GM18868 (cell line): ENCODE measurements around the gene PTPRT.

Experiments used
- ATAC-seq: cut with Tn5 transposase; IDR thresholded peaks from one replicate; pipeline ENCODE4 v1.9.1; 2021; ENCODE audit warnings: mild to moderate bottlenecking, moderate library complexity; ENCODE audit not compliant: unreplicated experiment

The PTPRT gene

DNA sequence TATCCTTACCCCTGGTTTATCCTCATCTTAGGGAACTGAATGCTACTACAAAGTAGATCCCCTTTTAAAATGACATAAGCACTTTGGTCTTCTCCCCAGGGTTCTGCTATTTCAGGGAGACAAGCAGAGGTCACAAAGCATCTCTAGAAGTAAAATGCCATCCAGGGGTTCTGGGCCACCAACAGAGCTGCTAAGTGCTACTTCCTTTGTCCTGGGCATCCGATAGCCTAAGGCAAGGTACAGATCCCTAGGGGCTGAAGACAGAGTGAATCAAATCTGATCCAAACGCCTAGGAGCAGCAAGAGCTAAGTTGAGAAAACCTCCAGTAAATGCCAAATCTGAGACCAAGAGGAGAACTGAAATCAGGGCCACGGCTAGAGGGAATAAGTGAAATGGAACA, 161.2 kb downstream of the PTPRT start:
- no peak for ATAC-seq

DNA sequence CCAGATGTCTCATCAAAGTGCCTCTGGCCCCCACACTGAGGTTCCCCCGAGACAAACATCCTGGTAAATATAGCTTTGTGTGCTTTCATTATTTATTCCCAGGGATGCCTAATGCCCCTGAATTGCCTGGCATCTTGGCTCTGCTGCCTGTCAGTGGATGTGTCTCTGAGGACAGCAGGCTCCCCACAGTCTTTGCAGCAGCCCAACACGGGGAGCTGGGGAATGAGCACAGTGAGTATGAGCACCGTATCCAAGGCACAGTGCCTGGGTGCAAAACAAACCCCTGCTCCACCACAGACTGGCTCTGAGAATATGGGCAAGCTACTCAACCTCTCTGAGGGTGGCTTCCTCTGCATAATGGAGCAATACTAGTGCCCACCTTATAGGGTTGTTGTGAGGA, 165.9 kb downstream of the PTPRT start:
- no peak for ATAC-seq

DNA sequence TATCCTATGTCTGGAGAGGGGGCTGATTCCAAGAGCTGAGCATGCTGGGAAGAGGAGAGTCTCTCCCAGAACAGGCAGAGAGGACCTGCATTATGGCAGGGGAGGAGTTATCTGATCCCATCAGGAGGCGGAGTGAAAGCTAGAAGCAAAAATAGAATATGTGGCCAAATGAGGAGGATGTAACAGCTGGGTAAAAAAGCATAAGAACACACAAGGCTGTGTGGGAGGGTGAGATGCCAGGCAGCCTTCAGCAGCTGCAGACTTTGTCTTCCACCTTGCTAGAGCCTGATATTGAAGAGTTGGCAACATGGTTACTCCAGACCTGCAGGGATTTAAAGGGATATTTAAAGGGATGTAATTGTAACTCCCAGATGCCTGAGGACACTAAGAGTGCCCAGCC, 167.1 kb downstream of the PTPRT start:
- no peak for ATAC-seq

DNA sequence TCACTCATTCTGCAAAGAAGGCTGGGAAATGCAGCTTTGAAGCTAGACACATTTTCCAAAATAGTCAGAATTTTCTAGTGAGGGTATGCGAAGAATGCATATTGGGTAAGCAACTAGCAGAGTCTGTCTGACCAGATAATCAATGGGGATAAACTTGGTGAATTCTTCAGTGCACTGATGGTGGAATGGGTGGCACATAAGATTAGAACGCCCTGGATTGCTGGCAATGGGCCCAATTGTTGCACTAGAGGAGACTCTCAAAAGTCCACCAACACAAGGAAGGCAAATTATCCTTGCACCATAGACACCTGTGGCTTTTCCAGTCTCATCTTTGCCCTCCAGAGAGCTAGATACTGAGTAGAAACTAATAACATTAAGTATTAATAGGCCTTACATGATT, 167.6 kb downstream of the PTPRT start:
- no peak for ATAC-seq

DNA sequence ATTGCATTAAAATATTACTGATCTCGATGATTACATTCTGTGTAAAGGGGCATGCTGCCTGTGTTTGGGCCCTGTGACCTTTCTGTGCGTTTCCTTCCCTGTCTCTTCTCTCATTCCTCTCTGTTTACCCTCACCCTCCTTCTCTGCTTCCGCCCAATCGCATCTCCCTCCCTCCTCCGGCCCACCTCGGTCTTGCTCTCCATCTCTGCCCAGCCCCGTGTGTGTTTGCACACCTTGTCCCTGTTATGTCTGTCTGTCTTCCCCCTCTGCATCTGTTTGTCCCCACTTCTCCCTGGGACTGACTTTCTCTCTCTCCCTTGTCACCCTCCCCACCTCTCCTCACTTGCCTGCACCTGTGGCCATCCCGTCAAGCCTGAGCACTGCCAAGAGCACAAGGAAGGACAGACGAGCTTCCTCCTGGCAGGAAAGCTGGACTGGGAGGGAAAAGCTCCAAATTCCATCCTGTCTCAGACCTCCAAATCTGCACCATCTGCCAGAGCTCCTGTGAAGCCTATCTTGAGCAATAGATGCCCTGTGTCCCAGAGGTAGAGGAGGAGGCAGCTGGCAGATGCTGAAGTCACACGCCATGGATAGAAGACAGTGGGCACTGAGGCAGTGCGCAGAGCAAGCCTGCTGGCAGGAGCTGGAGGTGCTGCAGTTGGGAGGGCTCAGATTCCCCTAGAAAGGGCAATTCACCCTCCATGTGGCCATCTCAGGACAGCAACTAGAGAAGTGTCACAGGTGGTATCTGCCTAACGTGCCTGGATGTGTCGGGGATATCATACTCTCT, 172.3 kb downstream of the PTPRT start:
- ATAC-seq = no peak

DNA sequence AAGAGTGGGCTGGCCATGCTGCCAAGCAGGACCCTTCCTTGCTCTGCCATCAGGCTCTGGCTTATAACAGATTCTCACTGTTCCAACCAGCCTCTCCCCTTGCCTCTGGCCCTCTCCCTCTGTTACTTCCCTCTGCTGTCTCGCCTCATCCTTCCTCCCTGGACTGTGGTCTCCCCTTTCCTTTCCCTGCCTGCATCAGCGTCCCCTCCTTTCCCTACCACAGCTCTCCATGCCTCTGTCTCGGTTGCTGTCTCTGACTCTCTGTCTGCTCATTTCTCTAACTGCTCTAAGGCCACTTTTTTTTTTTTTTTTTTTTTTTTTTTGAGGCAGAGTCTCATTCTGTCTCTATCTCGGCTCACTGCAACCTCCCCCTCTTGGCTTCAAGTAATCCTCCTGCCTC, 173.4 kb downstream of the PTPRT start:
- ATAC-seq = no peak

DNA sequence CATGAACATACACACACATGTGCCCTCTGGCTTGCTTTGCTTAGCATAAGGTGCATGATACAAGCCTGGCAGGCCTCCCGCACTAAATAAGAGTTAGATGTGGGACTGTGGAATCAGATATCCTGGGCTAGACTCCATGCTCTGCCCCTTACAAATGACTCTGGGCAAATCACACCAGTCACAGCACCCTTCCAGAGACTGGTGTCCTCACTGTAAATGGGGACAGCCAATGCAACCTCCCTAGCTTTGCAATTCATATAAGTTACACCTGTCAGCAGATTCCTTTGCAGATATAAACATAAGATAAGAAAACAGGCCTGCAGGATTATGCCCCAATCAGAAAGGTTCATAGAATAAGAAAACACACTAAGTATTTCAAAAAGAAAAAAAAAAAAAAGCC, 174.1 kb downstream of the PTPRT start:
- ATAC-seq = no peak

DNA sequence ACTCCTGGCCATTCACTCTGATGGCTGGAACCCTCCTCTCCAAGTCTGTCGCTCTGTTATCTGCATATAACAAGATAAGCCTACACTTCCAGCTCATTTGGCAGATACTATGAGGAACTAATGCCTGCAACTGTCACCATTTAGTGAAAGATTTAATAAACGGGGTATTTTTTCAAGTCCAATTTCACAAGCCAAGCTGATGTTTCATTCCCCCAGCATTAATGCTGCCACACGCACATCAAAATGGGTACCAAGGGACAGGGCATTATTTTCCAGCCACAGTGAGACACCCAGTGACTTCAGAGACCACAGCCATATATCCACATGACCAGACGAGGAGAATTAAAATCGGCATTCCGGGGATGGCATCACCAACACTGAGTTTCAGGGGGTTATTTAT, 175.5 kb downstream of the PTPRT start:
- no peak for ATAC-seq

DNA sequence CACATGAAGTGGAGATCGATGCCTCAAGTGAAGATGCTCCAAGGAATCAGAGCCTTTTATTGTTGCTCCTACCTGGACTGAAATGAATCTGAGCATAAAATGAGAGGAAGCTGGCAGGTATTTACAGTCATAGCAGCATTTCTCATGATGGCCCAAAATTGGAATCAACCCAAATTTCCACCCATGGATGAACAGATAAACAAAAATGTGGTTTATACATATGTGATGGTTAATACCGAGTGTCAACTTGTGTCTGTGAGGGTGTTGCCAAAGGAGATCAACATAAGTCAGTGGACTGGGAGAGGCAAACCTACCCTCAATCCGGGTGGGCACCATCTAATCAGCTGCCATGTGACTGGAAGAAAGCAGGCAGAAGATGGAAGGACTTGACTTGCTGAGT, 178.2 kb downstream of the PTPRT start:
- no peak for ATAC-seq

DNA sequence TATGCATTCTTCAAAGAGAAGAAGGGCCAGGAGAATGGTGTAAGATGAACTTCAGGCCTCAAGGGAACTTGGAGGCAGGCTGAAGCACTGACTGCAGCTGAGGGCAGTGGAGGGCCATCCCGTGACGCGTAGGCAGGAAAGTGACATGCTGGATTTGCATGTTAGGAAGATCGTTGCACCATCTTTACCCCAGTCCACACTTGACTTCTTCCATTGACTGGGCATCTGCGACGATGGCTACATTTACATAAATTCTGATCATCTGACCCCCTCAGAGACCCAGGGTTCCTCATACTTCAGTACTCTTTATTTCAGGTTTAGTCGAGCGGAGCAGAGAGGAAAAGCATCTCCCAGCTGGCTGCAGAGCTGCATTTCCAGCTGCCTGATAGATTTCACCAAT, 180.2 kb downstream of the PTPRT start:
- ATAC-seq = no peak

DNA sequence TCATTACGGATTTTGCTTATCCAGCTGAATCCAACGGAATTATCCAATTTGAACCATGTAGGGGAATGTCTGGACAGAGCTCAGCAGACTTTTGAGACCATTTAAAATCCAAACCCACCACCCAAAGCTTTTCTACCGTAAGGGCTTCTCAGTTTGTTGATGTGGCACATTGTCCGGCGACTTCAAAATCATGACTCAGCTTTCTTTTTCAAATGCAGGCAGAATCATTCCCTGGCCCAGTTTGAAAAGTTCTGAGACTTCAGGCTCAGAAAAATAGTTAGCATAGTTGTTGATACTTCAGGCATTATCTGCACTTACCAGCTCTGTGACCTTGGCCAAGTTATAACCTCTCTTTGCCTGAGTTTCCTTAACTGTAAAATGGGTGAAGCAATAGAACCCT, 182.2 kb downstream of the PTPRT start:
- ATAC-seq = no peak

DNA sequence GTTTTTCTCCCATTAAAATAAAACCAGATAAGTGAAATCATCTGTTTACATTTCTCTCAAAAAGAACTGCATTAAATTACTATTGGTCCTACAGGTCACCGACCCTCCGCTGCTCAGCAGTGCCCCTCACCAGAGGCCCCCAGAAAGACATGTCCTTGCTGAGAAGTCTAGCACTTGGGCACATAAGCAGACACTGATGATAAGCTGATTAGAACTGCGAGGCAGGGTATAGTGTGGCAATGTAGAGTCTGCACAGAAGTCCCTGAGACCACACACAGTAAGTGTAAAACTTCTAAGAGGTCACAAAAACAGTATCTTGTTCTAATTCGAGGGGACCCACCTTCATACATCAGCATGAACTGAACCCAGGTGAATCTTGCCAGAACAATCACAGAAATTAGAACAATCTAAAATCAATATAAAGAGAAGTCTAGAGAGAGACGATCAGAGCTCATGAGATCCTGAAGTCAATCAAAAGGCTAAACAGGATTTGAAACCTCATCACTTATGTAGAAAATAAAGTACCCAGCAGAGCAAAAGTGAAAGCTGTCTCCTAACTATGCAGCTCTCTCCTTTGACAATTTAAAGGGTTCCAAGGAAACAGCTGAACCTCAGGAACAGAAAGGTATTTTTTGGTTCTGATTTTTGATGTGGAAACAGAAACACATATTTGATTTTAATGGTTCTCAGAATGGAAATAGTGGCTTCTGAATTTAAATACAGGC, 182.9 kb downstream of the PTPRT start:
- no peak for ATAC-seq

DNA sequence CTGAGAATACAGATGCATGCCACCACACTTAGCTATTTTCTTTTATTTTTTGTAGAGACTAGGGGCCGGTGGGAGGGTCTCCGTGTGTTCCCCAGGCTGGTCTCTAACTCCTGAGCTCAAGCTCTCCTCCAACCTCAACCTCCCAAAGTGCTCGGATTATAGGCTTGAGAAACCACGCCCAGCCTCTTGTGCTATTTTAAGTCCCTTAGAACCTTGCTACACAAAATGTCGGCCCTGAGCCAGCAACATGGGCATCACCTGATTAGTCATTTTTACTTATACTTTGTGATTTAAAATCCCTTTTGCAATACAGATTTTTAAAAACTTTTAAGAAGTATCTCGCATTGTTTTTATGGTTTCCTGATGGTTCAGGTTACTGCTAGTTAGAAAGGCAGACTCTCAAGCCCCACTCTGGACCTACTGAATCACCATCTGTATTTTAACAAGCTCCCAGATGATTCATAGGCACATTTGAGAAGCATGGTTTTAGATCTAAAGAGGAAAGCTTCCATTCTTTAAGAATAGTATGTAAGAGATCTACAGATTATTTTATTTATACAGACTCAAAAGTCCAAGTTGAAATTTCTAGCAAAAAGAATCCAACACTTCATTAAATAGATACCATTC, 186.3 kb downstream of the PTPRT start:
- no peak for ATAC-seq

DNA sequence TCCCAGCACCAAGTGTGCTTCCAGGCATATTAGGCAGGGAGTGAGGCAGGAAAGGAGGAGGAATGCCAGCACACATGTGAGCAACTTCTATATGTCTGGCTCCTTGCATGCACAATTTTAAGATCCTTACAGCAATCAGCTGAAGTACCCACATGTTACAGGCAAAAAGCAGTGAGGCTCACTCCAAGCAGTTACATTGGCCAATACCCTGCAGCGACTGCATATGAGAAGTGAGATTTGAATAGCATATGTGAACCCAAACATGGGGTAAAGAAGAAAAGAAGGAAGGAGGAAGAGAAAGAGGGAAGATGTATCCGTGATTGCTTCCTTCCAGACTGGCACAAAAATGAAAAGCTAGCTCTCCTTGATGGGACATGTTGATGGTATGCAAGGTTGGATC, 193.6 kb downstream of the PTPRT start:
- ATAC-seq = no peak

DNA sequence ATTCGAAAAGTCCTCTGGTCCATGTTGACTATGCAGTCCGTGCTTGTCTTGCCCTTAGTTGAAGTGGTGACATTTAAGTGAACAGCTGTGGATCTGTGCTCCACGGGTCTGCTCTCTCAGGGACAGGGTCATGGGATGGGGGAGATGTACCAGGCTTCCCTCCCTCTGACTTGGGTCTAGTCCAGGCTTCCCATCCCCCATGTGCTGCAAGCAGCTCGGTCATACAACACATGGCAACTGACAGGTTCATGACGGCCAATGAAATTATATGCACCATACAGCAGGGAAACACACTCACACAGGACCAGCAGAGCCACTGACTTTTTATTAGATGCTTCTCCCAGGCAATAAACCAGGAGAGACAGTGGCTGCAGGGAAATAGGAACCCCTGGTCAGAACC, 201.4 kb downstream of the PTPRT start:
- no peak for ATAC-seq

DNA sequence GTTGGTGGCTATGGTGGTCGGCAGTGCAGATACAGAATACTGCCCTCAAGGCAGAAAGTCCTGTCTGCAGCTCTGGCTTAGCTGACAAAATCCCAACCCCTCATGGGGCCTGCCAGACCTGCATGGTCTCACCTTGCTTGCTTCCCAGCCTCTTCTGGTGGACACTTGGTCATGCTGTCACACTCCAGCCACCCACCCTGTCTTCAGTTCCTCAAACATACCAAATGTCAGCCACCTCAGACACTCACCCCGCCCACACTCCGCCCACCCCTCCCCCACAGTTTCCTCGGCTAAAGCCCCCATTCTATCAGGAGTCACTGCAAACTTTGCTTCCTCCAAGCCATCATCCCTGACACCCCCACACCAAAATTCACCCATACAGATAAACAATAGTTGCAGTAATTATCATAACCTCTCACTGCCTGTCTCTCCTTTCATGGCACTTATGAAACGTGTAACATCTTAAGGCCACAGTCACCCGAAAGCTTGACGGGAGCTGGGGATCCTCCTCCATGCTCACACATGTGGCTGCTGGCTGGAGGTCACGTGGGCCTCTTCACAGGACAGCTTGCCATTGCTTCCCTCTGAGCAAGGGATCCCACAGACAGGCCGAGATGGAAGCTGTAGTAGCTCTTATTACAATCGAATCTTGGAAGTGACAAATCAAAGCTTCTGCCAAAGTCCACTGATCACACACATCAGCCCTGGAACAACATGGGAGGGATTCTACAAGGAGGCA, 202.2 kb downstream of the PTPRT start:
- no peak for ATAC-seq

DNA sequence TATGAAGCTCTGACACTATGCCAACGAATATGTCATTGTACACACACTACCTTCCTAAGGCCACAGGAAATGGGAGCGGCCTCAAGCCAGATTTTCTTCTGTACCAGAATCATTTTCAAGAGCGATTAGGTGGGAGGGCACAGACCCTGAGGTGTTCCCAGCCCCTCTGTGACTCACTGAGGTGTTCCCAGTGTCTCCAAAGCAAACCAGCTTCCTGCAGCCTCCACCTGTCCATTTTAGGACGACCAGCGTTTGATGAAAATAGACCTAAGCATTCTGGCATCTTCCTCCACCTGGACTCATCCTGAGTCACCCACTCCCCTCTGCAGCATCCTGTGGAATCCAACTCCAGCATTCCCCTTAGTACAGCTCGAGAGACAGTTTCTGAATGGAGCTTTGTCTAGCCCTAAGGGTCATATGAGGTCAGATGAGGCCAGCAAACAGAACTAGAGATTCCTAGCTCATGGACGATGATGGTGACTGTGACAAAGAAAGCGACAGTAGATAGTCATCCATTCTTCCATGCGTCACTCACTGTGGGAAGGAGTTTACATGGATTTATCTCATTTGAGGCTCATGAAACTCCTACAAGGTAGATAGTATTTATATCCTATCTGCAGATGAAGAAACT, 203.4 kb downstream of the PTPRT start:
- ATAC-seq = no peak

DNA sequence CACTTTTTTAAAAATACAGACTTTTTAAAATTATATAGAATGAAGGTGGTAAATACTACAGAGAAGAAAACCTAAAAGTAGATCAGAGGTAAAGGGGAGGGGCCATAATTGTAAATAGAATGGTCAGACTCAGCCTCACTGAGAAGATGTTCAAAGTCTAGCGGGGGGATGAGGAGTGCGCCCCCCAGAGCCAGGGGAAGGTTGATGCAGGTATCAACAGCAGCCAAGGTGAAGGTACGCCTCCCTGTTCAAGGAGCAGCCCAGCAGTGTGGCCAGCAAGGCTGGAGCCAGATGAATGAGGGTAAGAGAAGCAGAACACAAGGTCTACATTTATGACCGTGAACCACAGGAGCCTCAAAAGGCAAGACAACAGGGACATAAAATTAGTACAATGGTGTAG, 204.1 kb downstream of the PTPRT start:
- no peak for ATAC-seq

DNA sequence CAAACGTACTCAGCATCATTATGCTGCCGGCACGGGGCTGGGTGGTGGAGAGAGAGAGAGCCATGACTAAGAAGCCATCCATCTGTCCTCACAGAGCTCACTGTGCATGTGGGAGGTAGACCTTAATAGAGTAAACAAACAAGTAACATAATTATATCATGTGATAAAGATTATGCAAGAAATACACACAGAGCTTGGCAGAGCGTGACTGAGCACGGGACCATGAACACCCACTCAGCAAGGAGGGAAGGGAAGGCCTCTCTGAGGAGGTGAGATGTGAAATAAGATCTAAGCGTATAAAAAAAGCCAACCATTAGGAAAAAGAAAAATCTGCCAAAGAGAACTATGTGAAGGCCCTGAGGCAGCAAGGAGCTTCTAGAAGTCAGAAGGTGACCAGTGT, 207.5 kb downstream of the PTPRT start:
- ATAC-seq = no peak

DNA sequence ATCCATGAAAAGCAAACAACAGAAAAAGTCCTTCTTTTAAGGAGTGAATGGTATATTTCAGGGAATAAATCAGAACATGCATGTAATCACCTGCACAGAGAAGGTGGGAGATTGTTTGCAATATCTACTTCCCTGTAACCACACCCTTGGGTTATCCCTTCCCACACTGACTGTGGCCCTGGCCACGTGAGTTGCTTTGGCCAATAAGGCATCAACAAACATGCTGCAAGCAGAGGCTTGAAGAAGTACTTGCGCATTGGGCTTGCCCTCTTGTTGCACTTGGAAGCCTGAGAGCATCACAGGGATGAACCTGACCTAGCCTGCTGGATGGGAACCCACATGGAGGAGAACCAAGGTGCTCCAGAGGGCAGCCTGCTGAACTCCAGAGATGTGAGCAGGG, 208.5 kb downstream of the PTPRT start:
- ATAC-seq = no peak

DNA sequence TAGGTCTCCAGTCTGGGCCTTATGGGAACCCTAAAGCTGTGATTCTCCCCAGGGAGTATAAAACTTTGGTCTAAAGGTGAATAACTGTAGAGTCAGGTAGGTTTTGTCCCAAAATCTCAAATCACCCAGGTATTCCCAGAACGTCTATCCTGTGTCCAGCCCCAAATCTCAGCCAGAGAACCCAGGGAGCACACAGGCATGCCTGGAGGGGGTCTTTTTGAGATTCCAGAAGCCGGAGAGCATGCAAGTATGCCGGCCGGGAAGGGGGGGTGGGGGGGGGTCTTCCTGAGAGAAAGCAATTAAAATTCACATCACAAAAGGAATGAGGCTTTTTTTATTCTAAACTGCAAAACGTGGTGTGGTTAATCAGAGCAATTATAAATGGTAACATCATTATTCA, 210.0 kb downstream of the PTPRT start:
- no peak for ATAC-seq
